NB4 (cell line): ENCODE results near the gene FAM120AOS.

Experiments used
- DNase-seq: peaks from one replicate; pipeline ENCODE4 v3.0.0; 2010; ENCODE audit warnings: low read depth
- H3K4me3 ChIP-seq: one replicate; pipeline ENCODE4 v1.5.1; 2011; ENCODE audit warnings: mild to moderate bottlenecking, low read depth, low read length, moderate library complexity
- MYC ChIP-seq: IDR thresholded peaks from 2 replicates; pipeline ENCODE4 v1.6.1; 2011; ENCODE audit warnings: low read depth, low read length
- POLR2A ChIP-seq: IDR thresholded peaks from 2 replicates; pipeline ENCODE4 v1.6.1; 2011; ENCODE audit warnings: mild to moderate bottlenecking; ENCODE audit not compliant: insufficient read length; ENCODE audit errors: extremely low read depth
- TF ChIP-seq, protein P1 (sequence below): IDR thresholded peaks from 2 replicates; pipeline ENCODE4 v1.6.1; 2011; ENCODE audit warnings: low read depth, low read length
- TF ChIP-seq, protein P2 (sequence below): IDR thresholded peaks from one replicate; pipeline ENCODE4 v1.5.1; 2012; ENCODE audit warnings: low read depth, low read length

FAM120AOS gene

GRCh38 chr9:93431539-93432105, 21.8 kb downstream of the FAM120AOS start:
- TF ChIP-seq, protein P1, sequence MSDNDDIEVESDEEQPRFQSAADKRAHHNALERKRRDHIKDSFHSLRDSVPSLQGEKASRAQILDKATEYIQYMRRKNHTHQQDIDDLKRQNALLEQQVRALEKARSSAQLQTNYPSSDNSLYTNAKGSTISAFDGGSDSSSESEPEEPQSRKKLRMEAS: no peak
- TF ChIP-seq POLR2A (no peak), MYC (no peak)
- TF ChIP-seq, protein P2, sequence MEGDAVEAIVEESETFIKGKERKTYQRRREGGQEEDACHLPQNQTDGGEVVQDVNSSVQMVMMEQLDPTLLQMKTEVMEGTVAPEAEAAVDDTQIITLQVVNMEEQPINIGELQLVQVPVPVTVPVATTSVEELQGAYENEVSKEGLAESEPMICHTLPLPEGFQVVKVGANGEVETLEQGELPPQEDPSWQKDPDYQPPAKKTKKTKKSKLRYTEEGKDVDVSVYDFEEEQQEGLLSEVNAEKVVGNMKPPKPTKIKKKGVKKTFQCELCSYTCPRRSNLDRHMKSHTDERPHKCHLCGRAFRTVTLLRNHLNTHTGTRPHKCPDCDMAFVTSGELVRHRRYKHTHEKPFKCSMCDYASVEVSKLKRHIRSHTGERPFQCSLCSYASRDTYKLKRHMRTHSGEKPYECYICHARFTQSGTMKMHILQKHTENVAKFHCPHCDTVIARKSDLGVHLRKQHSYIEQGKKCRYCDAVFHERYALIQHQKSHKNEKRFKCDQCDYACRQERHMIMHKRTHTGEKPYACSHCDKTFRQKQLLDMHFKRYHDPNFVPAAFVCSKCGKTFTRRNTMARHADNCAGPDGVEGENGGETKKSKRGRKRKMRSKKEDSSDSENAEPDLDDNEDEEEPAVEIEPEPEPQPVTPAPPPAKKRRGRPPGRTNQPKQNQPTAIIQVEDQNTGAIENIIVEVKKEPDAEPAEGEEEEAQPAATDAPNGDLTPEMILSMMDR: no peak
- no peak overlapping the region for H3K4me3 ChIP-seq
- no peak for DNase-seq

DNA sequence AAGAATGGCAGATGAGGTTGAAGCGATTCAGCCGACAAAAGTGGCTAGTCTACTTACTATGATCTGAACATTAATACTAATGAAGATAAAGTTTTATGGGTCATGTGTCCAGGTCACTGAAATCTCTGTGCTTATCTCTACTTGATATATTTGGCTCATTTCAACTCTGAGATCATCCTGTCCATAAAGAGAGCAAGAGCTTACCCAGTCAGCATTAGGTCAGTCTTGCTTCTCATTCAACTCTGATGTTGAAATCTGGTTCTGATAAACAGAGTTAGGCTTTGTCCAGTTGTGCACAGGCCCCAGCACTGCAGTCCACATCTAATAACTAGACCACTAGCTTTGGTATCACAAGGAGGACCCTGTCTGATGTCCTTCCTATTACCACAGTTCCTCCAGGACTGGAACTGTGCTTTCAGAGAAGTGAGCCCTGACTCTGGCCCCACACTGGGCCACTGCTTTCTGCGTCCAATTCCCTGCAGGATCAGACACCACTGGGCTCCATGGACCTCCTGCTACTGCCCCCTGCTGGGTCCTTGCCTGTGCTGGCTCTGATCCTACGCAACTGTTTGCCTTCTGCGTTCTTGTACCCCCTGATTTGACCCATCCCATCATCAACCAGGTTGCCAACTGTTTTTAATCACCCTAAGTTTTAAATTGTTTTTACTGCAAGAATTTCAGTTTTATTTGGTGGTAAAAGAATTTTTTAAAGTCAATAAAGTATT, 25.6 kb downstream of the FAM120AOS start:
- DNase-seq: peak; percentile 12
- TF ChIP-seq MYC: no peak
- TF ChIP-seq, protein P2: peak; percentile 23
- no peak overlapping the region for H3K4me3 ChIP-seq

- no peak for TF ChIP-seq MYC
- TF ChIP-seq POLR2A: no peak
- DNase-seq: no peak
- no peak overlapping the region for H3K4me3 ChIP-seq
Observed at GRCh38 chr9:93422977-93423616, 30.3 kb downstream of the FAM120AOS start.

DNA sequence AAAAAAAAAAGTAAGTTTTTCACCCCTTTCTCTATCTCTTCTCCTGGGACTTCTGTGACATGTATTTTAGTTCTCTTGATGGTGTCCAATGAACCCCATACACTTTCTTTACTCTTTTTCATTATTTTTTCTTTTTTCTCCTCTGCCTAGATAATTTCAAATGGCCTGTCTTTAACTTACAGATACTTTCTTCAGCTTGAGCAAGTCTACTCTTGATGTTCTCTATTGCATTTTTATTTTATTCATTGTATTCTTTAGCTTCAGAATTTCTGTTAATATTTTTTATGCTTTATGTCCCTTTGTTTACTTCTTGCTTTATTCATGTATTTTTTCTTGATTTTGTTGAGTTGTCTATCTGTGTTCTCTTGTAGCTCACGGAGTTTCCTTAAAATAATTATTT, 34.4 kb downstream of the FAM120AOS start:
- TF ChIP-seq, protein P1: no peak
- TF ChIP-seq POLR2A (no peak), MYC (no peak)
- TF ChIP-seq, protein P2: no peak
- no peak for DNase-seq
- H3K4me3 ChIP-seq: no peak overlapping the region

DNA sequence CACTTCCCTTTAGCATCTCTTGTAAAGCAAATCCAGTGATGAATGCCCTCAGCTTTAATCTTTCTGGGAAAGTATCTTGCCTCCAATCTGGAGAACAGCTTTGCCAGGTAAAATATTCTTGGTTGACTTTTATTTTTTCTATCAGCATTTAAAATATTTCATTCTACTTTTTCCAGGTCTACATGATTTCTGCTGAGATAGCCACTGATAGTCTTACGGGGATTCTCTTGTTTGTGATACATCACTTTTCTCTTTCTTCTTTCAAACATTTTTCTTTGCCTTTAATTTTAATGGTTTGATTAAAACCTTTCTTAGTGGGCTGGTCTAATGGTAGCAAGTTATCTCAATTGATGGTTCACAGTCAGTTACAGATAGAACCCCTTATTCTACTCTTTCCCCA, 35.8 kb downstream of the FAM120AOS start:
- no peak overlapping the region for H3K4me3 ChIP-seq
- no peak for DNase-seq
- TF ChIP-seq, protein P2: no peak
- no peak for TF ChIP-seq MYC
- TF ChIP-seq, protein P1: no peak
- TF ChIP-seq POLR2A: no peak

DNA sequence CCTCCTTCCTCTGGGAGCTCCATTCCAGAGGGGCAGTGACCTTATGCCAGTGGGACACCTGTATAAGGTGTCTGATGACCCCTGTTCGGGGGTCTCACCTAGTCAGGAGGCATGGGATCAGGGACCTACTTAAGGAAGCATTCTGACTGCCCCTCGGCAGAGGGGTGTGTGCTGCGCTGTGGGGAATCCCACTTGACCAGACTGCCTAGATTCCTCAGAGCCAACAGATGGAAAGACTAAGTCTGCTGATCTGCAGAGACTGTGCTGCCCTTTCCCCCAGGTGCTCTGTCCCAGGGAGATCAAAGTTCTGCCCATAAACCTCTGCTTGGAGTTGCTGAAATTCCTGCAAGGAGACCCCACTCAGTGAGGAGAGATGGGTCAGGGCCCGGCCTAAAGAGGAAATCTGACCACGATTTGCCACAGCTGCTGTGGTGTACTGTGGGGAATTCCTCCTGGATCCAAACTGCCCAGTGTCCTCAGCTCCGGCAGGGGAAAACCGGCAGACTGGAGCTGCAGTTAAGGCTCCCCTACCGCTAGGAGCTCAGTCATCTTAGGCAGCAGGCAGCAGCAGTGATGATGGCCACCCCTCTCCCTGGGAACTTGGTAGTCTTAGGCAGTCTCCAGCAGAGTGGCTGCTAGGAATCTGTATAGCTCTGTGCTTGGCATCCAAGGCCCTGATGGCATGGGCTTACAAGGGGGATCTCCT, 36.7 kb downstream of the FAM120AOS start:
- no peak for DNase-seq
- TF ChIP-seq, protein P2: no peak
- TF ChIP-seq, protein P1: no peak
- no peak for TF ChIP-seq MYC
- no peak for TF ChIP-seq POLR2A
- no peak overlapping the region for H3K4me3 ChIP-seq
